OCI-LY3 (cell line): ENCODE measurements around the gene CERS2.

Source experiments
- EZH2phosphoT487 ChIP-seq: fragments of 200-600 bp; shearing (Covaris generic); IDR thresholded peaks from 2 replicates; pipeline ENCODE4 v1.6.1; 2018; ENCODE audit warnings: antibody characterized with exemption, mixed run types, low read depth
- TF ChIP-seq, protein P1 (sequence below): fragments of 200-600, 300-600 bp; sonication (generic); IDR thresholded peaks from 2 replicates; pipeline ENCODE4 v1.5.1; 2014; ENCODE audit warnings: antibody characterized with exemption, low read length, low read depth

DNA sequence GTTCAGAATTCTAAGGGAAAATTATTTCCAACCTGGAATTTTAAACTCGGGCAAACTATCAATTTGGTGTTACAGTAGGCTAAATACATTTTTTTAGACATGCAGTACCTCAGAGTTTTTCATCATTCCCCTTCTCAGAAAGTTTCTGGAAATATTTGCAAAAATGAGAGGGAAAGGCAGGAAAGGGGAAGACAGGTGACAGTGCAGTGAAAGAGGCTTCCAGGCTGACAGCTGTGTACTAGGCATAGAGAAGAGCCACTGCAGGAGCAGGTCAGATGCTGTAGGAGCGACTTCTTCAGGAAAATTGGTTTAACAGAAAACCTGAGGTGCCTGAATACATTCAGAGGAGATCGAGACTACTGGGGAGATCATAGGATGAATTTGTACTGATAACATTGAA lies 19.9 kb downstream of the CERS2 start:
- TF ChIP-seq, protein P1, sequence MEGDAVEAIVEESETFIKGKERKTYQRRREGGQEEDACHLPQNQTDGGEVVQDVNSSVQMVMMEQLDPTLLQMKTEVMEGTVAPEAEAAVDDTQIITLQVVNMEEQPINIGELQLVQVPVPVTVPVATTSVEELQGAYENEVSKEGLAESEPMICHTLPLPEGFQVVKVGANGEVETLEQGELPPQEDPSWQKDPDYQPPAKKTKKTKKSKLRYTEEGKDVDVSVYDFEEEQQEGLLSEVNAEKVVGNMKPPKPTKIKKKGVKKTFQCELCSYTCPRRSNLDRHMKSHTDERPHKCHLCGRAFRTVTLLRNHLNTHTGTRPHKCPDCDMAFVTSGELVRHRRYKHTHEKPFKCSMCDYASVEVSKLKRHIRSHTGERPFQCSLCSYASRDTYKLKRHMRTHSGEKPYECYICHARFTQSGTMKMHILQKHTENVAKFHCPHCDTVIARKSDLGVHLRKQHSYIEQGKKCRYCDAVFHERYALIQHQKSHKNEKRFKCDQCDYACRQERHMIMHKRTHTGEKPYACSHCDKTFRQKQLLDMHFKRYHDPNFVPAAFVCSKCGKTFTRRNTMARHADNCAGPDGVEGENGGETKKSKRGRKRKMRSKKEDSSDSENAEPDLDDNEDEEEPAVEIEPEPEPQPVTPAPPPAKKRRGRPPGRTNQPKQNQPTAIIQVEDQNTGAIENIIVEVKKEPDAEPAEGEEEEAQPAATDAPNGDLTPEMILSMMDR = no peak
- TF ChIP-seq EZH2phosphoT487 = no peak
